Body of pancreas (tissue), 4 donors: ENCODE measurements around the gene SYCE3.

ENCODE experiments used
- POLR2A ChIP-seq, 3 donors: fragments of 450-650 bp; IDR thresholded peaks; one replicate each; pipeline ENCODE4 v1.6.1; 2016; ENCODE audit warnings: antibody characterized with exemption in 3 of 3, mild to moderate bottlenecking in 2 of 3
- TF ChIP-seq, protein P1 (sequence below), 7 experiments: fragments of 450-650 bp in 4 of 7; fragments of 200-600 bp in 3 of 7; sonication (generic) in 3 of 7; IDR thresholded peaks; one replicate each; pipeline ENCODE4 v1.5.1; 2016 to 2019; ENCODE audit warnings: antibody characterized with exemption in 7 of 7

DNA sequence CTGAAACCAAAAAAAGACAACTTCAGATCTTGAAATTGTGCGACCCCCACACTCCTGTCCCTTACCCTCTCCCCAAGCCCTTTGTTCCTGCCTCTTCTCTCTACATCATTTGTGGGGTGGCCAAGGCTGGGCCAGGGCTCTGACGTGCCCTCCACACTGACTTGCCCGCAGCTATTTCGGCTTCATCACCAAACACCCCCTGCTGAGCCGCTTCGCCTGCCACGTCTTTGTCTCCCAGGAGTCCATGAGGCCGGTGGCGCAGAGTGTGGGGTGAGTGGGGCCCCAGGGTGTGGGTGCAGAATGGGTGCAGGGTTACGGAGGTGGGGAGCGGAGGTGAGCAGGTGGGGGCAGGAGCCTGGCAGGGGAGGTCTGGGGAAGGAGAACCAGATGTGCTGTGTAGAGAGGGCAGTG, 47.3 kb upstream of the SYCE3 start:
- TF ChIP-seq, protein P1, sequence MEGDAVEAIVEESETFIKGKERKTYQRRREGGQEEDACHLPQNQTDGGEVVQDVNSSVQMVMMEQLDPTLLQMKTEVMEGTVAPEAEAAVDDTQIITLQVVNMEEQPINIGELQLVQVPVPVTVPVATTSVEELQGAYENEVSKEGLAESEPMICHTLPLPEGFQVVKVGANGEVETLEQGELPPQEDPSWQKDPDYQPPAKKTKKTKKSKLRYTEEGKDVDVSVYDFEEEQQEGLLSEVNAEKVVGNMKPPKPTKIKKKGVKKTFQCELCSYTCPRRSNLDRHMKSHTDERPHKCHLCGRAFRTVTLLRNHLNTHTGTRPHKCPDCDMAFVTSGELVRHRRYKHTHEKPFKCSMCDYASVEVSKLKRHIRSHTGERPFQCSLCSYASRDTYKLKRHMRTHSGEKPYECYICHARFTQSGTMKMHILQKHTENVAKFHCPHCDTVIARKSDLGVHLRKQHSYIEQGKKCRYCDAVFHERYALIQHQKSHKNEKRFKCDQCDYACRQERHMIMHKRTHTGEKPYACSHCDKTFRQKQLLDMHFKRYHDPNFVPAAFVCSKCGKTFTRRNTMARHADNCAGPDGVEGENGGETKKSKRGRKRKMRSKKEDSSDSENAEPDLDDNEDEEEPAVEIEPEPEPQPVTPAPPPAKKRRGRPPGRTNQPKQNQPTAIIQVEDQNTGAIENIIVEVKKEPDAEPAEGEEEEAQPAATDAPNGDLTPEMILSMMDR (IDR thresholded peaks at IDR 0.05), result no peak
- no peak for TF ChIP-seq POLR2A (IDR thresholded peaks at IDR 0.05)
